GM19043 (cell line): ENCODE data around the gene LIPH.
"Not testable (repeated sequence)": the region's sequence is repeated elsewhere in the genome, so short reads cannot be mapped to it uniquely, and the experiment has no call there.

ENCODE experiments used
- ATAC-seq: cut with Tn5 transposase; IDR thresholded peaks from one replicate; pipeline ENCODE4 v1.9.1; 2021; ENCODE audit warnings: low read depth; ENCODE audit not compliant: unreplicated experiment

The LIPH gene

GRCh38 chr3:185490241-185490640 is 62.1 kb downstream of the LIPH start:
- no peak for ATAC-seq

DNA sequence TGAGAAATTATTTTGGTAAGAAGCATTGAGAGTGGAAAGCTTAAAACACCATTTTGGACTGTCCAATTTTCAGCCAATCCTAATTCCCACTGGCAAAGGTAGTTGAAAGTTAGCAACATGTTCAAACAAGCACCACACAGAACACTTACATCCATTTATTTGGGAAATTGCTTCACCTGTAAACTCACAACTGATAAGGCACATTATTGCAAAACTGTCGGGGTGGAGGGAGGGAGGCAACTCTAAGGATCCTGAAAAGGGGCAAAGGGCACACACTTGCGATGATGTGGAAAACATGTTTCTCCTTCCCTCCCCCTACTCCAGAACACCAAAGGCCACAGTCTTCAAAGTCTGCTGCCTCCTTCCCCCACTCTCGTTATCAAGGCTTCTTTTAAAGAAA is 62.9 kb downstream of the LIPH start:
- no peak for ATAC-seq

DNA sequence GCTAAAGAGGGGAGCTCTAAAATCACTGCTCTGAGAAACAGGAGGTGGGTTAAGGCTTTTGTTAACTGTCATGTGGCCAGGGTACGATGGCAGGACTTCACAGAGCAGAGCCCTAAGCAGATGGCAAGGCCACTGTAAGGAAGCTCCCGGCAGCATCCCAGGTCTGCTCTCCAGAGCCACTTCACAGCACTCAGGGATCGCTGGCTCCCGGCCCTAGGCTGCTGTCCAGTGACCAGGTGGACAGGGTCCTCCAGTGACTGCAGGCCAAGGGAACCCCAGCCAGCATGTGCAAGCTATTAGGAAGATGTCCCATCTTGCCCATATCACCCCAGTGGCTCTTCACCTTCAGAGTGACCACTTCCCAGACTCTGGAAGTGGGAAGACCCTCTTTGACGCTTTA is 63.9 kb downstream of the LIPH start:
- ATAC-seq = no peak

- no peak for ATAC-seq
Observed at GRCh38 chr3:185486394-185486793, 66.0 kb downstream of the LIPH start.

DNA sequence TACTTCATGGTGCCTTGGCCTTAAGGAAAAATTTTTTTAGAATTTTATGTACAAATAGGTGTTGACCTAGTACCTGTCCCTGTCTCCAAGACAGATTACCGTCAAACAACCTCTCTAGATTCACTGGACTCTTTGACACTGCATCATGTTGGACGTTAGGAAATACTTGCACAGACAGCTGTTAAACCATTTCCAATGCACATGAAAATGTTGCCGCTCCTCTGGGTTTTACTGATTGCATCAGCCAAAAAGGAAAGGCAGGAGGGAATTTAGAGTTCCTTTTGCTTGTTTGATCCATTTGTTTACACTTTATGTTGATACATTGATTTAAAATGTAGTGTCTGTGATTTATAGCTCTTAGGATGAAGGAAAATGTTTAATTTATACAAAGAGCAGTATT is 68.1 kb downstream of the LIPH start:
- no peak for ATAC-seq

- no peak for ATAC-seq
Observed at GRCh38 chr3:185479373-185479945, 72.9 kb downstream of the LIPH start.

- no peak for ATAC-seq
Observed at GRCh38 chr3:185477316-185477715, 75.1 kb downstream of the LIPH start.

GRCh38 chr3:185474922-185475321 is 77.5 kb downstream of the LIPH start:
- ATAC-seq = not testable (repeated sequence)

DNA sequence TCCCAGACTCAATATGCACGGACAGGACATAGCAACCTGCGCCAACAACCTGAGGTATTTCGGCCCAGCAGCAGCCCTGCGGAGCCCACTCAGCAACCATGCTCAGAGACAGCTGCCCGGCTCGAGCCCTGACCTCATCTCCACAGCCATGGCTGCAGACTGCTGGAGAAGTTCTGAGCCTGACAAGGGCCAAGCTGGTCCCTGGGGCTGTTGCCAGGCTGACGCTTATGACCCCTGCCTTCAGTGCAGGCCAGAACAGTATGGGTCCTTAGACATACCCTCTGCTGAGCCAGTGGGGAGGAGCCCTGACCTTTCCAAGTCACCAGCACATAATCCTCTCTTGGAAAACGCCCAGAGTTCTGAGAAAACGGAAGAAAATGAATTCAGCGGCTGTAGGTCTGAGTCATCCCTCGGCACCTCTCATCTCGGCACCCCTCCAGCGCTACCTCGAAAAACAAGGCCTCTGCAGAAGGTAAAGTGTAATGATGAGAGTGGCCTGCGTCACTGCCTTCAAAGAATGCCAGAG is 79.0 kb downstream of the LIPH start:
- no peak for ATAC-seq

DNA sequence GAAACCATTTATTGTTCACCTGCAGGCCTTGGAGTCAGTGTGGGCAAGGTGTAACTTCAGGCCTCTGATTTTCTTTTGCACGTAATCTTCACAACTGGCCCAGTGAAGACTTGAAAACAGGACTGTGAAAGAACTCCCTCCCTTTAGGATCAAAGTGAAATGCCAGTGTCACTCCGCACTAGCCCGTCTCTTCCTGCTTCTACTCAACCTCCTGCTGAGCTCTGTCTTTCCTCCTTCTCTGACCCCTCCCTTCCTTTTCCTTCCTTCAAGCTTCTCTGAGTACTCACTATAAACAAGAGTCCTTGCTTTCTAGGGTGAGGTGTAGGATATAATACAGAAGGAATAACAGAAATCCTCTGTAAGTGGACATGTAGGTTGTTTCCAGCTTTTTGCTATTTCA is 82.1 kb downstream of the LIPH start:
- ATAC-seq = no peak

GRCh38 chr3:185469542-185469941 is 82.8 kb downstream of the LIPH start:
- no peak for ATAC-seq

- not testable (repeated sequence) for ATAC-seq
Observed at GRCh38 chr3:185466123-185466522, 86.3 kb downstream of the LIPH start.

GRCh38 chr3:185465471-185465870 is 86.9 kb downstream of the LIPH start:
- no peak for ATAC-seq

DNA sequence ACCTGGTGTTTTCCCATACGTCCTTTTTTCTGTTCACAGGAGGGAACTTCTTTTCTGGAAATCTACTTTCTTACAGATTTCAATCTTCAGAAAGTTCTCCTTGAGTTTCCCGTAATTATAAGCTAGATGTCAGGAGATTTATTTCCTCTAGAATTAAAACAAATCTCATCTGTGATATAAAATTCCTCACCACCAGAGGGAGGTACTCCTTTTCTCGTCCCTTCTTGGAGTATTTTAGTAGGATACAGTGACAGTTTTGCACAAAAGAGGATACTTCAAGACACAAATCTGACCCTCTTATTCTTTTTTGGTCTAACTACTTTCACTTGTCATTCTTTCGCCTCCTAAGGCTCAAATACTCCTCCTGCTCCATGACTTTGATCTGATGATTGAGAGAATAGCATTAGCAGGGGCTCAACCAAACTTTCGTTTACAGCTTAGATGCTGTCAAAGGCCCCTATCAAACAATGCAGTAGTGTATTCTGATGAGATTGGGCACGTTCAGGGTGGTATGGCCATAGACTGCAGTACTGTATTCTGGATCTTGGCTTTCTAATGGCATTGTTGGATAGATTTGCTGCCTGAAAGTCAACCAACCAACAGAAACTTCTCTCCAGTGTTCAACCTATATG is 91.6 kb downstream of the LIPH start:
- no peak for ATAC-seq

DNA sequence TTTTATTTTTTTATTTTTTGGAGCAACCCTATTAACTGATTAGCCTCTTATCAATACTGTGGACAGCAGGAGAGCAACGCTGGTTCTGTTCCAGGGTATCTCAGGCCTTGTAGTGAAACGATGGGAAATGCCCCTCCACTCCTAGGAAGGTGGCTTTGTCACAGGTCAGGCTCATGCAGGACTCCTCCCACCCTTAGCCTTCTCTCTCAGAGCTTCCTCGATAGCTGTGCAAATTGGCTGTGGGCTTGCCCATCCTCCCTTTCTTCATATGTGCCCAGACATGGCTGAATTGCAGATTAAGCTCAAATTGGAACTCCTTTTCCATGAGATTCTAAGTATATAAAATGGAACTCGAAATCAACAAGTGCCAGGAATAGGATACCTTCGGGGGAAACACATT is 92.1 kb downstream of the LIPH start:
- ATAC-seq = no peak

DNA sequence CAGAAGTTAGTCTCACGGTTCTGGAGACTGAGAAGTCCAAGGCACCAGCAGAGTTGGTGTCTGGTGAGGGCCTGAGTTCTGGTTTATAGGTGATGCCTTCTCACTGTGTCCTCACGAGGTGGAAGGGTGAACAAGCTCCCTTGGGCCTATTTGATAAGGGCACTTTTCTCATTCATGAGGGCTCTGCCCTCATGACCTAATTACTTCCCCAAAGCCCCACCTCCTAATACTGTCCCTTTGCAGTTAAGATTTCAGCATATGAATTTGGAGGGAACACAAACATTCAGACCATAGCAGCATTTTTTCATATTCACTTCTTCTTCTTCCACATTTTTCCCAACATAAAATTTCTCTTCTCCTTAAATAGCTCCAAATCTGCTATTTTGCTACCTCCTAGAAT is 95.0 kb downstream of the LIPH start:
- ATAC-seq = no peak
